Esophagus (tissue), 2 donors: ENCODE measurements around the gene BDH1. TPM values are rescaled to one million over a fixed set of nuclear protein-coding genes. Genes with fewer than 3 reads are reported as not detected.

Source experiments
- H3K27ac ChIP-seq, 2 donors: one replicate each; pipeline ENCODE4 v1.5.1; 2013; ENCODE audit warnings: low read depth in 2 of 2, mild to moderate bottlenecking in 2 of 2, inconsistent platforms in 1 of 2, low read length in 1 of 2, moderate library complexity in 1 of 2
- H3K27me3 ChIP-seq, 2 donors: one replicate each; pipeline ENCODE4 v1.6.1; 2013; ENCODE audit warnings: low read length in 2 of 2, control low read depth in 1 of 2, mild to moderate bottlenecking in 1 of 2; ENCODE audit not compliant: insufficient read depth in 2 of 2, control insufficient read depth in 1 of 2
- H3K36me3 ChIP-seq, 2 donors: one replicate each; pipeline ENCODE4 v1.6.1; 2013; ENCODE audit warnings: low read length in 1 of 2; ENCODE audit not compliant: control insufficient read depth in 2 of 2, insufficient read depth in 2 of 2
- H3K4me1 ChIP-seq, 2 donors: one replicate each; pipeline ENCODE4 v1.6.1; 2013; ENCODE audit warnings: low read length in 1 of 2; ENCODE audit not compliant: control insufficient read depth in 2 of 2, insufficient read depth in 2 of 2
- H3K4me3 ChIP-seq, 2 donors: one replicate each; pipeline ENCODE4 v1.5.1; 2013; ENCODE audit warnings: low read length in 2 of 2, mild to moderate bottlenecking in 2 of 2, low read depth in 1 of 2, moderate library complexity in 1 of 2
- H3K9me3 ChIP-seq, 2 donors: one replicate each; pipeline ENCODE4 v1.6.1; 2013; ENCODE audit warnings: mild to moderate bottlenecking in 2 of 2, low read depth in 1 of 2, low read length in 1 of 2, moderate library complexity in 1 of 2; ENCODE audit not compliant: control insufficient read depth in 2 of 2, insufficient read depth in 1 of 2
- WGBS, 2 donors: extraction: QIAGEN DNeasy Blood & Tissue Kit; methylation state at CpG; one replicate each; pipeline ENCODE4 v1.1.7; 2013; 5-methylcytosine and 5-hydroxymethylcytosine counted together
- polyA plus RNA-seq, 2 donors: library from polyadenylated mRNA; stranded (reverse); fragments of 200-250 nt; gene quantifications; one replicate each; pipeline ENCODE4 v1.2.3, GENCODE V29; 2013
- donor health status: healthy with polysubstance abuse.
- donor health status: Bipolar disorder and iron deficiency.

The BDH1 gene
- polyA plus RNA-seq, 2 donors = 49.5 to 59.9 TPM

DNA sequence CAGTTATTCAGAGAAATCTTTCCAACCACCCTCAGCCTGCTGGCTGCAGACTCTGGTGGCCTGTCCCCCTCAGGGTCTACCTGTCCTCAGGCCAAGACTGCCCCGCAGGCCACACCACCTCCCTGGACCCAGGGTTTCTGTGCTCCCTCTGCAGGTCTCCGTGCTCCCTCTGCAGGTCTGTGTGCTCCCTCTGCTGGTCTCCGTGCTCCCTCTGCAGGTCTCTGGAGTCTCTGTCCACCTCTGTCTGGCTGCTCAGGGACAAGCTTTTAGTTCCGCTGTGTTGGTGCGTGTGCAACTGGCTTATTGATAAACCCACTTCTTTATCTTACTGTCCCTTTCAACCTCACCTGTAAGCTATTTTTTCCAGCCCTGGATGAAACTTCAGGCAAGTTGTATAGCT is 30.1 kb downstream of the BDH1 start:
- peaks cover 10 to 11% of the 10 kb centered on the region in 2 donors for H3K36me3 ChIP-seq
- peak overlapping the region; percentile 53 to 75 for H3K27ac ChIP-seq
- 81% methylated on average over 5 of the region's 5 CpGs for WGBS, 2 donors

GRCh38 chr3:197524128-197524527 is 31.6 kb downstream of the BDH1 start:
- H3K27ac ChIP-seq = peak overlapping the region in 1 of 2 donors; percentile 89
- H3K9me3 ChIP-seq = no peaks in the 10 kb centered on the region
- H3K36me3 ChIP-seq = peaks cover 10 to 13% of the 10 kb centered on the region in 2 donors
- H3K27me3 ChIP-seq = no peaks in the 10 kb centered on the region
- no peak overlapping the region for H3K4me3 ChIP-seq
- 86 to 87% methylated on average over 8 of the region's 8 CpGs for WGBS, 2 donors
- H3K4me1 ChIP-seq = peaks cover 3 to 35% of the 10 kb centered on the region in 2 donors

More for the DNA sequence above, 30.1 kb downstream of the BDH1 start:
- Histone ChIP-seq H3K27me3 (no peaks in the 10 kb centered on the region), H3K4me3 (no peak overlapping the region), H3K9me3 (no peaks in the 10 kb centered on the region), H3K4me1 (peaks cover 3 to 35% of the 10 kb centered on the region in 2 donors)

- Histone ChIP-seq H3K36me3 (peaks cover 10 to 13% of the 10 kb centered on the region in 2 donors), H3K27me3 (no peaks in the 10 kb centered on the region), H3K4me3 (no peak overlapping the region), H3K4me1 (peaks cover 3 to 35% of the 10 kb centered on the region in 2 donors), H3K9me3 (no peaks in the 10 kb centered on the region), H3K27ac (peak overlapping the region; percentile 76 to 89)
- WGBS, 2 donors = 57 to 75% methylated on average over 14 of the region's 14 CpGs
These were observed 32.2 kb downstream of the BDH1 start for GRCh38 chr3:197523526-197523925.

GRCh38 chr3:197522881-197523441 is 32.8 kb downstream of the BDH1 start:
- no peaks in the 10 kb centered on the region for H3K9me3 ChIP-seq
- H3K4me1 ChIP-seq = peaks cover 3 to 30% of the 10 kb centered on the region in 2 donors
- no peaks in the 10 kb centered on the region for H3K27me3 ChIP-seq
- no peak overlapping the region for H3K4me3 ChIP-seq
- 54 to 67% methylated on average over 5 of the region's 5 CpGs for WGBS, 2 donors
- peak overlapping the region; percentile 76 to 89 for H3K27ac ChIP-seq
- H3K36me3 ChIP-seq = peaks cover 10 to 13% of the 10 kb centered on the region in 2 donors

DNA sequence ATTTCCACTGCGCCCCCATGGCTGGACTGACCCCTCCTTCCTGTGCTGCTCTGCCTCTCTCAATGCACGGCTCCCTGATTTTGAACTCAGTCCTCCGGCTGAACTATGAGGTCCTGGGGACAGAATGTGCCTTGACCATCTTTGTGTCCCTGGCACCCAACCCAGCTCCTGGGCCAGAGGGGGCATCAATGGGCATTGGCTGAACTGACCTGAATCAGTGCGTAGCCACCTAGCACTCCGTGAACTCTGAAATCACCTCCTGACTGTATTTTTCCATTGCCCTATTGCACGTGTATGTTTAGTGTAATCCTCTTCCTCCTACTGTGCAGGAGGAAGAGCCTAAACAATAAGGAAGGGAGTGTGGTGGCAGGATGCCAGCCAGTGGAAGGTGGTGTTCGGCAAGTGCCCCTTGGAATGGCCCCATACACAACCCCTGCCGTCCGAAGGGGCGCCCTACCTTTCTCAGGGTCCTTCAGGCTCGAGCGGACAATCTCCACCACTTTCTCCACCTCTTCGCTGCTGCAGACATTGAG is 33.5 kb downstream of the BDH1 start:
- peak overlapping the region; percentile 76 to 89 for H3K27ac ChIP-seq
- no peaks in the 10 kb centered on the region for H3K9me3 ChIP-seq
- WGBS, 2 donors = 72 to 82% methylated on average over 13 of the region's 13 CpGs
- no peaks in the 10 kb centered on the region for H3K27me3 ChIP-seq
- peaks cover 10 to 11% of the 10 kb centered on the region in 2 donors for H3K36me3 ChIP-seq
- H3K4me1 ChIP-seq = peaks cover 3 to 26% of the 10 kb centered on the region in 2 donors
- H3K4me3 ChIP-seq = no peak overlapping the region

- H3K27ac ChIP-seq = peak overlapping the region; percentile 40 to 89
- H3K36me3 ChIP-seq = peaks cover 7 to 10% of the 10 kb centered on the region in 2 donors
- peaks cover 3 to 32% of the 10 kb centered on the region in 2 donors for H3K4me1 ChIP-seq
- no peaks in the 10 kb centered on the region for H3K9me3 ChIP-seq
- 88 to 90% methylated on average over 18 of the region's 18 CpGs for WGBS, 2 donors
- H3K27me3 ChIP-seq = no peaks in the 10 kb centered on the region
- H3K4me3 ChIP-seq = no peak overlapping the region
These were observed 34.2 kb downstream of the BDH1 start for GRCh38 chr3:197521277-197522182.

GRCh38 chr3:197520311-197521276 is 35.2 kb downstream of the BDH1 start:
- Histone ChIP-seq H3K4me1 (peaks cover 3 to 32% of the 10 kb centered on the region in 2 donors), H3K27me3 (no peaks in the 10 kb centered on the region), H3K27ac (peak overlapping the region; percentile 40 to 89), H3K4me3 (no peak overlapping the region), H3K36me3 (peaks cover 9 to 11% of the 10 kb centered on the region in 2 donors), H3K9me3 (no peaks in the 10 kb centered on the region)
- WGBS, 2 donors = 79 to 83% methylated on average over 31 of the region's 31 CpGs

GRCh38 chr3:197519801-197520211 is 36.0 kb downstream of the BDH1 start:
- peaks cover 3 to 33% of the 10 kb centered on the region in 2 donors for H3K4me1 ChIP-seq

More at GRCh38 chr3:197519801-197520211, 36.0 kb downstream of the BDH1 start:
- Histone ChIP-seq H3K4me3 (no peak overlapping the region), H3K27ac (no peak overlapping the region), H3K36me3 (peaks cover 3 to 11% of the 10 kb centered on the region in 2 donors), H3K27me3 (no peaks in the 10 kb centered on the region), H3K9me3 (no peaks in the 10 kb centered on the region)
- WGBS, 2 donors = 86 to 92% methylated on average over 18 of the region's 18 CpGs
